HCT116 (cell line): ENCODE results near the gene MYLK.

Experiments
- CTCF ChIP-seq, 3 experiments: fragments of 200-600 bp in 1 of 3; sonication (generic) in 1 of 3; IDR thresholded peaks in 2 of 3; conservative IDR thresholded peaks in 1 of 3; 2 replicates each; pipeline ENCODE4 v1.5.1; 2012 to 2017; ENCODE audit warnings: low read depth in 2 of 3, low read length in 2 of 3, antibody characterized with exemption in 1 of 3, borderline replicate concordance in 1 of 3, control low read depth in 1 of 3, mild to moderate bottlenecking in 1 of 3, mixed read lengths in 1 of 3, mixed run types in 1 of 3, moderate library complexity in 1 of 3; ENCODE audit not compliant: insufficient read depth in 1 of 3
- EZH2 ChIP-seq: fragments of 200-600 bp; sonication (generic); IDR thresholded peaks from 2 replicates; pipeline ENCODE4 v1.6.1; 2017; ENCODE audit warnings: antibody characterized with exemption, mixed run types
- EZH2phosphoT487 ChIP-seq: fragments of 200-600 bp; IDR thresholded peaks from 2 replicates; pipeline ENCODE4 v1.6.1; 2018; ENCODE audit warnings: antibody characterized with exemption, borderline replicate concordance
- JUND ChIP-seq: IDR thresholded peaks from 2 replicates; pipeline ENCODE4 v1.6.1; 2012
- RAD21 ChIP-seq: IDR thresholded peaks from 2 replicates; pipeline ENCODE4 v1.6.1; 2012; ENCODE audit warnings: low read depth, mild to moderate bottlenecking
- SIN3A ChIP-seq: IDR thresholded peaks from 2 replicates; pipeline ENCODE4 v1.6.1; 2012; ENCODE audit warnings: low read depth
- YY1 ChIP-seq: IDR thresholded peaks from 2 replicates; pipeline ENCODE4 v1.6.1; 2011; ENCODE audit warnings: low read length, low read depth, moderate library complexity, mild to moderate bottlenecking; ENCODE audit not compliant: insufficient replicate concordance; ENCODE audit errors: extremely low read depth
- ZFX ChIP-seq: fragments of 450-650 bp; IDR thresholded peaks from 2 replicates; pipeline ENCODE4 v1.6.1; 2017

GRCh38 chr3:123817413-123817812 lies 66.7 kb downstream of the MYLK start:
- TF ChIP-seq RAD21 (no peak), SIN3A (no peak), CTCF (IDR thresholded peaks at IDR 0.05 in 2 of 3, conservative IDR thresholded peaks at IDR 0.05 in 1 of 3; ENCODE audit: borderline replicate concordance in 1 of 3, insufficient read depth in 1 of 3, low read depth in 2 of 3, low read length in 2 of 3) (no peak), EZH2 (no peak), YY1 (no peak), EZH2phosphoT487 (no peak), JUND (no peak), ZFX (no peak)
